GM12864 (cell line): ENCODE results near the gene LNX2.

ENCODE experiments used
- DNase-seq: peaks from one replicate; pipeline ENCODE4 v3.0.0-alpha.2; 2011; ENCODE audit warnings: low read depth
- H3K4me3 ChIP-seq: 2 replicates; pipeline ENCODE4 v1.5.1; 2011; ENCODE audit warnings: mild to moderate bottlenecking, low read depth, low read length, control low read depth
- TF ChIP-seq, protein P1 (sequence below): IDR thresholded peaks from 2 replicates; pipeline ENCODE4 v1.5.1; 2011; ENCODE audit warnings: low read depth, mild to moderate bottlenecking, moderate library complexity, low read length, control low read depth, inconsistent platforms; ENCODE audit errors: missing control alignments

Gene LNX2

DNA sequence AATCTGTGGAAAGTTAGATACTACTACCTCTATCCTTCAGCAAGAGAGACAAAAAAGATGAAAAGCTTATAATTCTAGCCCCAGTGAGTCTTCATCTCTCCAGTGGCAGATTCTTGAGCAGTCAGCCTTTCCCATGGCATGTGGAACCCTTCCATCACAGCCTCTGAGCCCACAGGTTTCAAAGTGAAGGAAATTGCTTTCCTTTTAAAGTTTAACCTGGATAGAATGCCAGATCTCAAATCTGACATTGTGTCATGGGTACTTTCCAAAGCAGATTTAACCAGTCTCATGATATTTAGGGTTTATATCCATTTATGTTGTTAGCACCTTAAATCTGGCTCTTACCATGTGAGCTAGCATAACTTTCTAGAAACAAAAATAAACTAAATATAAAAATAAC lies 40.7 kb upstream of the LNX2 start:
- TF ChIP-seq, protein P1, sequence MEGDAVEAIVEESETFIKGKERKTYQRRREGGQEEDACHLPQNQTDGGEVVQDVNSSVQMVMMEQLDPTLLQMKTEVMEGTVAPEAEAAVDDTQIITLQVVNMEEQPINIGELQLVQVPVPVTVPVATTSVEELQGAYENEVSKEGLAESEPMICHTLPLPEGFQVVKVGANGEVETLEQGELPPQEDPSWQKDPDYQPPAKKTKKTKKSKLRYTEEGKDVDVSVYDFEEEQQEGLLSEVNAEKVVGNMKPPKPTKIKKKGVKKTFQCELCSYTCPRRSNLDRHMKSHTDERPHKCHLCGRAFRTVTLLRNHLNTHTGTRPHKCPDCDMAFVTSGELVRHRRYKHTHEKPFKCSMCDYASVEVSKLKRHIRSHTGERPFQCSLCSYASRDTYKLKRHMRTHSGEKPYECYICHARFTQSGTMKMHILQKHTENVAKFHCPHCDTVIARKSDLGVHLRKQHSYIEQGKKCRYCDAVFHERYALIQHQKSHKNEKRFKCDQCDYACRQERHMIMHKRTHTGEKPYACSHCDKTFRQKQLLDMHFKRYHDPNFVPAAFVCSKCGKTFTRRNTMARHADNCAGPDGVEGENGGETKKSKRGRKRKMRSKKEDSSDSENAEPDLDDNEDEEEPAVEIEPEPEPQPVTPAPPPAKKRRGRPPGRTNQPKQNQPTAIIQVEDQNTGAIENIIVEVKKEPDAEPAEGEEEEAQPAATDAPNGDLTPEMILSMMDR: no peak
- no peak for DNase-seq
- H3K4me3 ChIP-seq: no peak overlapping the region

DNA sequence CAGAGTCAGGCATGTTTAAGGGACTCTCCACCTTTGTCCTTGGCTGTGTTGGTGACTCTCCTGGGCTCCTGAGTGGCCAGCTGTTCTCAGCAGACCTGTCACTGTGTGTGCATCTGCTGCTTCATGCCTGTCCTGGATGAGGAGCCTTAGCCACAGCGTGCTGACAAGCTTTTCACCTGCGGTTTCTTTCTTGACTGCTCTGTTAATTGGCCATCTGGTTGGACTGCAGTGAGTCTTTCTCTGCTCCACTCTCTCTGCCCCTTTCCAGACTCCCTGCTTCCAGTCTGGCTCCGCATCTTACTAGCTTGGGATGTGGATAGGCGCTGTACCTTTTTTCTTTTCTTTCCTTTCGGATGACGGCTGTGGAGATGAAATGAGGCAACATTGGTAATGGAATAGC lies 40.2 kb upstream of the LNX2 start:
- TF ChIP-seq, protein P1: no peak
- no peak overlapping the region for H3K4me3 ChIP-seq
- no peak for DNase-seq

DNA sequence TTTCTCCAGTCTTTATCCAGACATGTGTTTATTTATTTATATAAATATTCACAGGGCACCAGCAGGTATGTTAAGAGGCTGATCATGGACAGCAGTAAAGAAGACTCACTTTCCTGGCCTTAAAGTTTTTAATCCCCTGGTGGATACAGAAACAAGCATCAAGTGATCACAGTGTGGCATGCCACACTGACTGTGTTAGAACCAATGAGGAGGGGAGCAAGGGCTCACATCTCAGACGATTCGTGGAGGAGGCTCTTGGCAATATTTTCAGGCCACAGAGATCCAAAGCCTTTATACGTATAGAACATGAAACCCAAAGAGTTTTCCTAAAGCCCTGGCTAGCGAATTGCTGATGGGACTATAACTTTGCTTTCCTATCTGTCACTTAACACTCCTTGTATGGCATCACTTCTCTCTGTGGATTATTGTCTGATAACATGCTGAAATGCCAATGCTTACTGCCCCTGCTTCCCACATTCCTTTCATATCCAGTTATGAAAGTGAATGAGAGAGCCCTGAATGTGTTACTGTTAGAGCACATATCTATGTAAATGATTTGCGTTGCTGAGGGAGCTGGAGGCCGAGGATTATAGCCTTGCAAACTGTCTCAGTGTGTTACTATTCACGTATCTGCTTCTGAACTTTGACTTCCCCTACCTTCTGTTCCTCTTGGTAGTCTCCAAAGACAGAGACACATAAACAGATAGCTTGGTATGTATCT lies 39.0 kb upstream of the LNX2 start:
- no peak overlapping the region for H3K4me3 ChIP-seq
- no peak for DNase-seq
- TF ChIP-seq, protein P1: no peak

DNA sequence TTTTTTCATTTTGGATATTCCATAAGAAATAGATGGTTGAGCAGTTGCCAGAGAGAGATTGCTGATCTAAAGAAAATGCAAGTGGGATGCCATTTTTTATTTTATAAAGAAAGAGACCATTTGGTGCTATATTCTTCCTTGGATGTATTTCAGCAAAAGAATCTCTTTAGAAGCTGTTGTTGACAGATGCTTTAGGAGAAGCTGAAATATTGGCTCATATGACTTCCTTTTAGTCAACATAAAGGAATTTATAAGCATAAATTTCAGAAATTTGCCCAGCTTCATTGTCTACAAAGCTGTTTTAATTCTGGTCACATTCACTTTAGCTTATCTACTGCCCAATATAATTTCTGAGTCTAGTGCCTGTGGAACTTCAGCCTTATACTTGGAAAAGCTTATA lies 38.2 kb upstream of the LNX2 start:
- no peak for DNase-seq
- TF ChIP-seq, protein P1: no peak
- H3K4me3 ChIP-seq: no peak overlapping the region

DNA sequence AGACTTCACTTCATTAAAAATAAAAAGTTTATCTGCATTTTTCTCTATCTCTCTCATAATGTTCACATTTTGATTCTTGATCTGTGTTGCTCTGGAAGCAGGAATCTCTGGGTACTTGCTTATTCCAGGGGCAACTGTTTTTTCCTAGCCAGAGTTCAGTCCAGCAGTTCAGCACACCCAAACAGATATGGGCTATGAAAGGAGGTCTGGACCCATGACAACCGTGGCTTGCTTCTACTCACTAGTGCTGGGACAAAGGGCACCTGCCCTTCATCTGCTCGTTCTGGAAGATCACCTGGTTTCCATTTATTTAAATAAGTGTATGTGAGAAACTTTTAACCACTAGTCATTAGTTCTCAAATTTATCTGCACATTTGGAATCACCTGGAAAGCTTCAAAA lies 37.4 kb upstream of the LNX2 start:
- DNase-seq: no peak
- TF ChIP-seq, protein P1: no peak
- H3K4me3 ChIP-seq: no peak overlapping the region

DNA sequence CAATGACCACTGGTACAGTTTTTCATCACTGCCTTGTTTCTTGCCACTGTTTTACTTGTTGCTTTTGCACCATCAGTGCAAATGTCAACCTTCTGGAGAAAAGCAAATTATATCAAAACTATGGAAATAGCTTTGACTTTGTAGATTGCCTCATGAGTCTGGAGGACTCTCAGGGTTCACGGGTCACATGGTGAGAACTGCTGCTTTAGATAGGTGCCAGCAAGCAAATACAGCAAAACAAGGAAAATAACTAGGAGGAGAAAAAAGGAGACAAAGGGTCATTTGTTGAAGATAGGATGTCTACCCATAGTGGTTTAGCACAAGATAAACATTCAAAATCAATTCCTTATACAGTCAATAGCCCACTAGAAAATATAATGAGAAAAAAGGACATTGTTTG lies 34.5 kb upstream of the LNX2 start:
- no peak for DNase-seq
- TF ChIP-seq, protein P1: no peak
- no peak overlapping the region for H3K4me3 ChIP-seq

DNA sequence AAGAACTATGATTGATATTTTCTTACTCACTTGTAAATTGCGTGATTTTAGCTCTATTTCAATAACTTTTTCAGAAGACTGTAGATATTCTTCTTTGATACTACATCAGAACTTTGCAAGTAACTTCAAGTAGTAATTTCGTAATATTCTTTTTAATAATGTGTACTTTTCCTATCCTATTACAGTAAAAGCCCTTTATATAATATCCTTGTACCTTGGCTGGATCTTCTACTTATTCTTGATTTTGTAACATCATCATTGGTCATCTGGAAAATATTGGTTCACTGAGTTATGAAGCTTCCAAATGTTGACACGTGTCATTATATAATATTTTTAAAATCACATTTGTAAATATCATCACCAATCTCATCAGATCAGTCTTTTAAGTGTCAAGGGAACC lies 33.7 kb upstream of the LNX2 start:
- no peak for DNase-seq
- no peak overlapping the region for H3K4me3 ChIP-seq
- TF ChIP-seq, protein P1: no peak
